HUDEP-2 (cell line): ENCODE results near the gene ACAN.

Source experiments
- DNase-seq, 76 experiments: peaks; one replicate each; lab custom pipeline; 2025; ENCODE audit not compliant: unreplicated experiment in 76 of 76; lab: John Stamatoyannopoulos, UW

The ACAN gene

GRCh38 chr15:88803241-88803919 is at the start of gene ACAN:
Gene ACAN, plus strand, starts transcription at chr15:88803436. Its CDS starts 32,771 bp downstream, at chr15:88836207.
- no peak for DNase-seq

DNA sequence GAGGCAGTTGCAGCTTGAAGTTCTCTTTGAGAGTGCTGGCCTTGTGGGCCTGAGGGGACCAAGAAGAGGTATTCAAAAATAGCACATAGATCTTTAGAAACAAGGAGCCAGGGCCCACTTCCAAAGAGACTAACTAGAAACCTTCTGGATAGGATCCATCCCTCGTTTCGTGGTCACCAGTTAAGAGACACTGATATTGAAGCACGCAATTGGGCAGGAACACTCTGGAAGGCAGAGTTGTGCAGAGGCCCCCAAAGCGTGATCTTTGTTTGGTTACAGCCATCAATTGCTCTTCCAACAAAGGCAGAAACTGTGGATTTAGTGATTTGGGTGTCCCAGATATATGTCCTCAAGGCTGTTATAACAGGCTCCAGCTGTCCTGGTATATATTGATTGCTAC is 46.7 kb upstream of the ACAN start:
- no peak for DNase-seq

GRCh38 chr15:88756921-88757320 is 46.3 kb upstream of the ACAN start:
- no peak for DNase-seq

GRCh38 chr15:88759872-88760271 is 43.4 kb upstream of the ACAN start:
- DNase-seq, result no peak

DNA sequence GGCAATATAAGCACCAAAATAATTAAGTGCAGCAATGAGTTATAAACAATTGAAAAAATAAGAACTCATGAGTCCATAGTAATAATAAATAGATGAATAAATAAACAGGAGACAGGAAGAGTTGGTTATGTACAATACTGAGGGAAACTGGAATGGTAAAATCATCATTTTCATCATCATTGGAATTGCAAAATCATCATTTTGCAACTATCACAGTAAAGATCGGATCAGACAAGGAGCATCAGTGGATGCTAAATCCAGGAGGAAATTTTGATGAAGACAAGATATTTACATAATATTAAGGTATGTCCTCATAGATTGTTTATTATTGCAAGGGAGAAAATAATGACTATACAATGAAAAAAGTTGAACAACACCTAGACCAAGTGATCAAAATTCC is 38.8 kb upstream of the ACAN start:
- no peak for DNase-seq

DNA sequence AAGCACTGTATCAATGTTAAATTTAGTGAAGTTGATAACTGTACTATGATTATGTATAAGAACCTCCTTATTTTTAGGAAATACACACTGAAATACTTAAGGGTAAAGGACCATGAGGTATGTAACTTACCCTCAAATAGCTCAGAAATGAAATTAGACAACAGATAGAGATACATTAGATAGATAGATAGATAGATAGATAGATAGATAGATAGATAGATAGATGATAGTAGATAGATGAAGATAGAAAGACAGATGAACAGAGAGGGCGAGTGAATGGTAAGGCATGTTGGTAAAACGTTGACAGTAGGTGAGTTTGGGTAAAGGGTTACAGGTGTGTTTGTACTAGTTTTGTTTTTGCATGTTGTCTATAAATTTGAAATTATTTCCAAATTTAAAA is 38.0 kb upstream of the ACAN start:
- no peak for DNase-seq

- DNase-seq, result no peak
Observed at GRCh38 chr15:88769161-88769971, 33.9 kb upstream of the ACAN start.

GRCh38 chr15:88775776-88776175 is 27.5 kb upstream of the ACAN start:
- DNase-seq, result no peak

GRCh38 chr15:88776646-88777045 is 26.6 kb upstream of the ACAN start:
- no peak for DNase-seq

DNA sequence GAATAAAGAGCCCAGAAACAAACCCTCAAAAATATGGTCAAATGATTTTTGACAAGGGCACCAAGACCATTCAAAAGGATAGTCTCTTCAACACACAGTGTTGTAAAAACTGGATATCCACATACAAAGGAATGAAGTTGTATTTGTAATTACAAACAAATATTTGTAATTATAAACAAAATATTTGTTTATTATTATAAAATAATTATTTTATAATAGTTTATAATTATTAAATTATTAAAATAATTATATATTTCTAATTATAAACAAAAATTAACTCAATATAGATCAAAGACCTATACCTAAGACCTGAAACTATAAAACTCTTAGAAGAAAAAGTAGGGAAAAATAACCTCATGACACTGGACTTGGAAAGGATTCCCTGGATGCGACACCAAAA is 23.3 kb upstream of the ACAN start:
- no peak for DNase-seq

DNA sequence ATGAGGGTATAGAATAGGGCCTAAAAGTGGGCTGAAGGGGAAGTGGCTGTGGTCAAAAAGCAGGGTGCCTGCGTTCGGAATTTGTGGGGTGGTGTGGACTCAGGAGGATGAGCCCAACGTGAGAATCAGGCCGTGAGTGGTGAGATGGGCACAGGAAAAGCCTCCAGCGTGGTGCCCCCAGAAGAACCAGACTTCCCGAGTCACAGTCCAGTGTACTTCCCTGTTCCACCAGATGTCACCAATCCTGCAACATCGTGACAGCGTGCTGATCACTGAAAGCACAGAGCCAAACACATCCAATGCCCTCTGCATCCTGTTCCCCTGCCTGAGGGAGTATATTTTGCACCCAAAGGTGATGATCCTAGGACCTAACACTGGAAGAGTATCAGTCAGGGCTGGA is 20.8 kb upstream of the ACAN start:
- no peak for DNase-seq

GRCh38 chr15:88785217-88785616 is 18.0 kb upstream of the ACAN start:
- DNase-seq, result no peak

- no peak for DNase-seq
Observed at GRCh38 chr15:88788036-88788435, 15.2 kb upstream of the ACAN start.

GRCh38 chr15:88788816-88789215 is 14.4 kb upstream of the ACAN start:
- no peak for DNase-seq

DNA sequence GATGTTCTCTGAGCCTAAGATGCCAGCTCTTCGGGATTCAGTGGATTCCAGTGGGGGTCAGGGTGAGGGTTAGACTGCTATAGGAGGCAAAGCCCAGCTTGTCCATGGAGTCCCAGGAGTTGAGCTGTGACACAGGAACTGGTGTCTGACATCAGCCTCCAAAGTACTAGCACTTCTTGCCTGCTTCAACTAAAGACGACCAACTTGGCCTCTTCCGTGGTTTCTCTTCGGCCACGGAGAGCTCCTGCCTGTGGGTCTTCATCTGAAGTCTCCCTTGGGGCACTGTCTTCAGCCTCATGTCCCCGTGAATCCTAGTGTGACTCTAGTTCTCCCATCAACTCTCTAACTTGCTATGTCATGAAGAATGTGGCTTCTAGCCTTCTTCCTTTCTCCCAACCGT is 12.8 kb upstream of the ACAN start:
- DNase-seq, result no peak

- no peak for DNase-seq
Observed at GRCh38 chr15:88791637-88792036, 11.6 kb upstream of the ACAN start.

DNA sequence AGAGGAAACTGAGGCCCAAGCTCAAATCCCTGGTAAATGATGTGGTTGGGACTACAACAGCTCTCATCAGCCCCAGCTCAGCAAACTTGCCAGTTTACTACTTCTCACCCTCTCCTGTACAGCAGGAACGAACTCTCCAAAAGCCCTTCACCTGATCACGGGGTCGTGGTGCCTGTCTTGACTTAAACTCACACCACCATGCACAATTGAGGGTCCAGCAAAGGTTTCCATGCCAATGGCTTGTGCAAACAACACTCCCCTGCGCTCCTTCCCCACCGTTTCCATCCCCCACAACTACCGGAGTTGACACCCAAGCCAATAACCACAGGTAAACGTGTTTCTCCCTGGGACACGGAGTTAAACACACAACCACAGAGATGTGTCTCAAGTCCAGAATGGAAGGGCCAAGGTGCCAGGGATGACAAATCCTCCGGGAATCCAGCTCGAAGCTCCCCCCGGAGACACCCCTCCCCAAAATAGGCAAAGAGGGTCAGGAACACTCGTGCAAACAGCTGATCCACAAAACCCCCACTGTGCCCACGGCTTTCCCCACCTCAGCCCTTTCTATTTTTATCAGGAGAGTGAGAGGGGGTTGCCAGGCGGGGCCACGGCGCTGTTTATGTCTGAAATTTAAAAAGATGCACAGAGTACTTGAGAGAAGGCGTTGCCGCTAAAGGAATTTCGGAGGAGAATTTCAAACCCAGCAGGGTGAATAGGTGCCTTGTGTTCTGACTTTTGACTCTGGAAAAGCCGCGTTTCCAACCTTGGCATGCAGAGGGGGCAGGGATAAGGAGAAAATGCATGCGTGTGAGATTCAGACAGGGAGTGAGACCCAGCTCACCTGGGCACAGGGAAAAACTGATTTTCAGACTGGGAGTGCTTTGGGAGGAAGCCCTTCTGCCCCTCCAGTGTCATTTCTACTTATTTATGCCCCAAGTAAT is 10.6 kb upstream of the ACAN start:
- DNase-seq, result no peak

- no peak for DNase-seq
Observed at GRCh38 chr15:88794001-88794400, 9.2 kb upstream of the ACAN start.

- no peak for DNase-seq
Observed at GRCh38 chr15:88797663-88798339, 5.4 kb upstream of the ACAN start.

DNA sequence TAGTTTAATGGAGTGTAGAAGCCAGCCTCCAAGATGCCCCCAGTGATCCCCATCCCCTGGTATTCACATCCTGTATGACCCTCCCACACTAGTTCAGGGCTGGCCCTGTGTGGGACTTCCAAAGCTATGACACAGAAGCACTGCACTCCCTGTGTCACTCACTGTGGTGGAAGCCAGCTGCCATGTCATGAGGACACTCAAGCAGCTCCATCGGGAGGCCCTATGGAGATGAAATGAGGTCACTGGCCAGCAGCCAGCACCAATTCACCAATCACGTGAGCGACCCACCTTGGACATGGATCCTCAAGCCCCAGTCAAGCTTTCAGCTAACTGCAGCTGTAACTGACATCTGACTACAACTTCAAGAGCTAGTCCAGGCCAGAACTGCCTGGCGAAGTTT is 3.9 kb upstream of the ACAN start:
- DNase-seq, result no peak

- DNase-seq, result no peak
Observed at GRCh38 chr15:88800026-88800425, 3.2 kb upstream of the ACAN start.
